ENCODE measurements around the gene ZDHHC1.
A peak's percentile ranks its signal among the peaks of the same experiment; 100 is the strongest.
"Not testable (repeated sequence)": the region's sequence is repeated elsewhere in the genome, so short reads cannot be mapped to it uniquely, and the experiment has no call there.

The ZDHHC1 gene

GRCh38 chr16:67430977-67431774 lies 14.9 kb upstream of the ZDHHC1 start, which contains the start of gene HSD11B2:
TSS of gene HSD11B2 (plus strand) at chr16:67431121. CDS start at chr16:67431249, 128 bp downstream.
- peak; percentile 60 for DNase-seq (ENCODE audit: low spot score)

GRCh38 chr16:67430504-67430976 lies 14.3 kb upstream of the ZDHHC1 start:
- DNase-seq (ENCODE audit: low spot score): no peak

- no peak for DNase-seq (ENCODE audit: low spot score)
These were observed 13.7 kb upstream of the ZDHHC1 start for GRCh38 chr16:67429799-67430503.

- DNase-seq (ENCODE audit: low spot score): no peak
These were observed 12.9 kb upstream of the ZDHHC1 start for GRCh38 chr16:67429053-67429798.

- no peak for DNase-seq (ENCODE audit: low spot score)
These were observed 12.0 kb upstream of the ZDHHC1 start for GRCh38 chr16:67428146-67428731.

GRCh38 chr16:67426950-67427349 lies 10.7 kb upstream of the ZDHHC1 start:
- no peak for DNase-seq (ENCODE audit: low spot score)

- no peak for DNase-seq (ENCODE audit: low spot score)
These were observed 9.7 kb upstream of the ZDHHC1 start for GRCh38 chr16:67426022-67426421.

- no peak for DNase-seq (ENCODE audit: low spot score)
These were observed 9.3 kb upstream of the ZDHHC1 start for GRCh38 chr16:67425580-67425979.

- DNase-seq (ENCODE audit: low spot score): no peak
These were observed 8.8 kb upstream of the ZDHHC1 start for GRCh38 chr16:67425061-67425460.

GRCh38 chr16:67424261-67424615 lies 8.0 kb upstream of the ZDHHC1 start:
- no peak for DNase-seq (ENCODE audit: low spot score)

- no peak for DNase-seq (ENCODE audit: low spot score)
These were observed 7.5 kb upstream of the ZDHHC1 start for GRCh38 chr16:67423611-67424260.

- DNase-seq (ENCODE audit: low spot score): no peak
These were observed 6.7 kb upstream of the ZDHHC1 start for GRCh38 chr16:67423015-67423414.

GRCh38 chr16:67421030-67421429 lies 4.8 kb upstream of the ZDHHC1 start:
- DNase-seq (ENCODE audit: low spot score): no peak

- no peak for DNase-seq (ENCODE audit: low spot score)
These were observed 3.7 kb upstream of the ZDHHC1 start for GRCh38 chr16:67419931-67420330.

GRCh38 chr16:67419502-67419901 lies 3.2 kb upstream of the ZDHHC1 start:
- no peak for DNase-seq (ENCODE audit: low spot score)

- no peak for DNase-seq (ENCODE audit: low spot score)
These were observed 1.2 kb upstream of the ZDHHC1 start for GRCh38 chr16:67417333-67418061.

- not testable (repeated sequence) for DNase-seq (ENCODE audit: low spot score)
These were observed 856 bp downstream of the ZDHHC1 start for GRCh38 chr16:67415421-67415820.

- no peak for DNase-seq (ENCODE audit: low spot score)
These were observed 2.0 kb downstream of the ZDHHC1 start for GRCh38 chr16:67413978-67414911.

- no peak for DNase-seq (ENCODE audit: low spot score)
These were observed 4.0 kb downstream of the ZDHHC1 start for GRCh38 chr16:67412294-67412693.

GRCh38 chr16:67411339-67411738 lies 4.9 kb downstream of the ZDHHC1 start:
- DNase-seq (ENCODE audit: low spot score): no peak
